Gastrocnemius medialis (tissue), 4 donors: ENCODE results near the gene INHA. TPM values are rescaled to one million over a fixed set of nuclear protein-coding genes. Genes with fewer than 3 reads are reported as not detected.

Source experiments
- ATAC-seq, 2 donors: fragments of 150-250 bp; one replicate each; pipeline ENCODE4 v1.9.1; 2016
- DNase-seq, 2 donors: peaks; one replicate each; pipeline ENCODE4 v3.0.0-alpha.2; 2019
- H3K27ac ChIP-seq, 4 donors: fragments of 200-600 bp; sonication (generic); 1 replicate in 1 of 4; 2 replicates in 3 of 4; pipeline ENCODE4 v1.5.1; 2016 to 2018; ENCODE audit warnings: mild to moderate bottlenecking in 2 of 4, moderate library complexity in 1 of 4
- H3K27me3 ChIP-seq, 3 donors: fragments of 200-600 bp; sonication (generic) in 2 of 3; 1 replicate in 1 of 3; 2 replicates in 2 of 3; pipeline versions ENCODE4 v1.5.1 to v1.6.0; 2016 to 2019; ENCODE audit warnings: mild to moderate bottlenecking in 1 of 3, moderate library complexity in 1 of 3
- H3K36me3 ChIP-seq, 2 donors: fragments of 200-600 bp; sonication (generic) in 1 of 2; one replicate each; pipeline ENCODE4 v1.5.1; 2017 to 2018
- H3K4me1 ChIP-seq, 2 donors: fragments of 200-600 bp; sonication (generic) in 1 of 2; one replicate each; pipeline ENCODE4 v1.5.1; 2016 to 2017; ENCODE audit warnings: mild to moderate bottlenecking in 2 of 2
- H3K4me3 ChIP-seq, 4 donors: fragments of 200-600 bp; sonication (generic) in 3 of 4; 1 replicate in 1 of 4; 2 replicates in 3 of 4; pipeline ENCODE4 v1.5.1; 2016 to 2019; ENCODE audit warnings: mild to moderate bottlenecking in 2 of 4
- H3K9me3 ChIP-seq, 3 donors: fragments of 200-600 bp; sonication (generic) in 2 of 3; 1 replicate in 1 of 3; 2 replicates in 2 of 3; pipeline ENCODE4 v1.5.1; 2016 to 2019
- CTCF ChIP-seq, 5 experiments: fragments of 450-650 bp in 3 of 5; fragments of 200-600 bp in 2 of 5; sonication (generic) in 2 of 5; IDR thresholded peaks in 4 of 5; conservative IDR thresholded peaks in 1 of 5; 1 replicate in 4 of 5; 2 replicates in 1 of 5; pipeline ENCODE4 v1.5.1; 2016 to 2019; ENCODE audit warnings: antibody characterized with exemption in 5 of 5, mild to moderate bottlenecking in 3 of 5, moderate library complexity in 3 of 5
- POLR2A ChIP-seq, 2 donors: fragments of 450-650 bp; IDR thresholded peaks; one replicate each; pipeline ENCODE4 v1.6.1; 2017; ENCODE audit warnings: antibody characterized with exemption in 2 of 2, mild to moderate bottlenecking in 2 of 2, moderate library complexity in 2 of 2
- in situ Hi-C, 4 donors: fragments of 200-750 bp; cut with MboI; loops; one replicate each; pipeline versions ENCODE4 v1.15.0 to v1.8.0; 2017; ENCODE audit warnings: low sequenced_read_pairs in 4 of 4
- intact Hi-C: fragments of 100-400 bp; cut with DNase I; formaldehyde crosslinking; loops from one replicate; pipeline ENCODE4 v1.15.1; 2023; ENCODE audit warnings: low total_unique reads
- total RNA-seq, 4 donors: library from RNA; depleted of rRNA; stranded (reverse); fragments of >200 nt; gene quantifications; one replicate each; pipeline versions ENCODE4 v1.1.0 to v1.2.3, GENCODE V29; 2016

Gene INHA
- total RNA-seq, 4 donors from 2014 or later = 0.29 to 3.5 TPM; not detected in 2

- Histone ChIP-seq H3K27ac (no peak overlapping the region), H3K4me1 (no peaks in the 10 kb centered on the region), H3K27me3 (no peaks in the 10 kb centered on the region), H3K36me3 (peaks cover 0 to 26% of the 10 kb centered on the region in 2 donors), H3K4me3 (no peak overlapping the region), H3K9me3 (no peaks in the 10 kb centered on the region)
- DNase-seq = no peak
- TF ChIP-seq POLR2A (IDR thresholded peaks at IDR 0.05) (no peak), CTCF (IDR thresholded peaks at IDR 0.05 in 4 of 5, conservative IDR thresholded peaks at IDR 0.05 in 1 of 5) (no peak)
- intact Hi-C loops (no loop called here), in situ Hi-C loops (no loop called here)
- no peak for ATAC-seq
Measured at GRCh38 chr2:219618733-219619122, 46.6 kb downstream of the INHA start.

- ATAC-seq = no peak
- in situ Hi-C loops (no loop called here), intact Hi-C loops (no loop called here)
- DNase-seq = no peak
- H3K4me3 ChIP-seq = no peak overlapping the region
- H3K4me1 ChIP-seq = no peaks in the 10 kb centered on the region
- H3K36me3 ChIP-seq = peaks cover 0 to 21% of the 10 kb centered on the region in 2 donors
- no peaks in the 10 kb centered on the region for H3K27me3 ChIP-seq
- H3K27ac ChIP-seq = no peak overlapping the region
- H3K9me3 ChIP-seq = no peaks in the 10 kb centered on the region
- no peak for TF ChIP-seq POLR2A (IDR thresholded peaks at IDR 0.05)
- TF ChIP-seq CTCF (IDR thresholded peaks at IDR 0.05 in 4 of 5, conservative IDR thresholded peaks at IDR 0.05 in 1 of 5) = no peak
Measured at GRCh38 chr2:219619235-219619634, 47.1 kb downstream of the INHA start.

GRCh38 chr2:219620546-219620945 lies 48.4 kb downstream of the INHA start:
- Histone ChIP-seq H3K27ac (no peak overlapping the region), H3K27me3 (no peaks in the 10 kb centered on the region), H3K36me3 (peaks cover 0 to 9% of the 10 kb centered on the region in 2 donors), H3K9me3 (no peaks in the 10 kb centered on the region), H3K4me3 (no peak overlapping the region), H3K4me1 (no peaks in the 10 kb centered on the region)
- intact Hi-C loops (no loop called here), in situ Hi-C loops (no loop called here)
- DNase-seq (no peak), ATAC-seq (no peak)
- TF ChIP-seq POLR2A (IDR thresholded peaks at IDR 0.05) = no peak
- no peak for TF ChIP-seq CTCF (IDR thresholded peaks at IDR 0.05 in 4 of 5, conservative IDR thresholded peaks at IDR 0.05 in 1 of 5)

- DNase-seq (no peak), ATAC-seq (no peak)
- in situ Hi-C loops (no loop called here), intact Hi-C loops (no loop called here)
- Histone ChIP-seq H3K9me3 (no peaks in the 10 kb centered on the region), H3K36me3 (no peaks in the 10 kb centered on the region), H3K4me1 (no peaks in the 10 kb centered on the region), H3K27ac (no peak overlapping the region), H3K4me3 (no peak overlapping the region), H3K27me3 (no peaks in the 10 kb centered on the region)
- TF ChIP-seq POLR2A (IDR thresholded peaks at IDR 0.05) (no peak), CTCF (IDR thresholded peaks at IDR 0.05 in 4 of 5, conservative IDR thresholded peaks at IDR 0.05 in 1 of 5) (no peak)
Measured at GRCh38 chr2:219621935-219622334, 49.8 kb downstream of the INHA start.

GRCh38 chr2:219622472-219622871 lies 50.4 kb downstream of the INHA start:
- TF ChIP-seq POLR2A (IDR thresholded peaks at IDR 0.05) = no peak
- Histone ChIP-seq H3K27me3 (no peaks in the 10 kb centered on the region), H3K9me3 (no peaks in the 10 kb centered on the region), H3K27ac (no peak overlapping the region), H3K36me3 (no peaks in the 10 kb centered on the region), H3K4me1 (no peaks in the 10 kb centered on the region), H3K4me3 (no peak overlapping the region)
- DNase-seq (no peak), ATAC-seq (no peak)
- in situ Hi-C loops = no loop called here
- intact Hi-C loops = no loop called here
